Esophagus (tissue), 2 donors: ENCODE measurements around the gene CACNA1D. TPM values are rescaled to one million over a fixed set of nuclear protein-coding genes. Genes with fewer than 3 reads are reported as not detected.

Experiments used
- H3K27ac ChIP-seq, 2 donors: one replicate each; pipeline ENCODE4 v1.5.1; 2013; ENCODE audit warnings: low read depth in 2 of 2, mild to moderate bottlenecking in 2 of 2, inconsistent platforms in 1 of 2, low read length in 1 of 2, moderate library complexity in 1 of 2
- H3K27me3 ChIP-seq, 2 donors: one replicate each; pipeline ENCODE4 v1.6.1; 2013; ENCODE audit warnings: low read length in 2 of 2, control low read depth in 1 of 2, mild to moderate bottlenecking in 1 of 2; ENCODE audit not compliant: insufficient read depth in 2 of 2, control insufficient read depth in 1 of 2
- H3K36me3 ChIP-seq, 2 donors: one replicate each; pipeline ENCODE4 v1.6.1; 2013; ENCODE audit warnings: low read length in 1 of 2; ENCODE audit not compliant: control insufficient read depth in 2 of 2, insufficient read depth in 2 of 2
- H3K4me1 ChIP-seq, 2 donors: one replicate each; pipeline ENCODE4 v1.6.1; 2013; ENCODE audit warnings: low read length in 1 of 2; ENCODE audit not compliant: control insufficient read depth in 2 of 2, insufficient read depth in 2 of 2
- H3K4me3 ChIP-seq, 2 donors: one replicate each; pipeline ENCODE4 v1.5.1; 2013; ENCODE audit warnings: low read length in 2 of 2, mild to moderate bottlenecking in 2 of 2, low read depth in 1 of 2, moderate library complexity in 1 of 2
- H3K9me3 ChIP-seq, 2 donors: one replicate each; pipeline ENCODE4 v1.6.1; 2013; ENCODE audit warnings: mild to moderate bottlenecking in 2 of 2, low read depth in 1 of 2, low read length in 1 of 2, moderate library complexity in 1 of 2; ENCODE audit not compliant: control insufficient read depth in 2 of 2, insufficient read depth in 1 of 2
- WGBS, 2 donors: extraction: QIAGEN DNeasy Blood & Tissue Kit; methylation state at CpG; one replicate each; pipeline ENCODE4 v1.1.7; 2013; 5-methylcytosine and 5-hydroxymethylcytosine counted together
- polyA plus RNA-seq, 2 donors: library from polyadenylated mRNA; stranded (reverse); fragments of 200-250 nt; gene quantifications; one replicate each; pipeline ENCODE4 v1.2.3, GENCODE V29; 2013
- donor health status: healthy with polysubstance abuse.
- donor health status: Bipolar disorder and iron deficiency.

Gene CACNA1D
- polyA plus RNA-seq, 2 donors = 0.38 to 0.61 TPM

- H3K36me3 ChIP-seq = peaks cover 7 to 13% of the 10 kb centered on the region in 2 donors
- WGBS, 2 donors = 71 to 92% methylated on average over 1 of the region's 1 CpG
These were observed 368.7 kb downstream of the CACNA1D start for GRCh38 chr3:53863145-53863544.

More at GRCh38 chr3:53863145-53863544, 368.7 kb downstream of the CACNA1D start:
- no peak overlapping the region for H3K4me3 ChIP-seq
- no peaks in the 10 kb centered on the region for H3K27me3 ChIP-seq
- H3K9me3 ChIP-seq = no peaks in the 10 kb centered on the region
- H3K4me1 ChIP-seq = no peaks in the 10 kb centered on the region
- H3K27ac ChIP-seq = no peak overlapping the region

Other genes with a start within 250 kb of the CACNA1D start
- gene TKT, start 238.6 kb upstream of the CACNA1D start, polyA plus RNA-seq = 100 to 1,000 TPM; 264 to 374 TPM
- gene DCP1A, start 147.1 kb upstream of the CACNA1D start, polyA plus RNA-seq = 1 to 10 TPM; 4.3 to 4.6 TPM